MM.1S (cell line): Measurements from ENCODE around the gene ESM1.
"Not testable (repeated sequence)": the region's sequence is repeated elsewhere in the genome, so short reads cannot be mapped to it uniquely, and the experiment has no call there.

Experiments
- DNase-seq: peaks from one replicate; pipeline ENCODE4 v3.0.0-alpha.2; 2015
- H2AFZ ChIP-seq: fragments of 300-600 bp; sonication (generic); 2 replicates; pipeline ENCODE4 v1.6.0; 2016; ENCODE audit warnings: antibody characterized with exemption, low read length
- H3F3A ChIP-seq: fragments of 300-600 bp; sonication (generic); 2 replicates; pipeline ENCODE4 v1.6.1; 2016; ENCODE audit warnings: mild to moderate bottlenecking, antibody characterized with exemption, low read length, moderate library complexity, mixed read lengths; ENCODE audit not compliant: insufficient read depth
- H3K27ac ChIP-seq: fragments of 300-600 bp; sonication (generic); 2 replicates; pipeline ENCODE4 v1.5.1; 2016; ENCODE audit warnings: mild to moderate bottlenecking, low read length
- H3K27me3 ChIP-seq: fragments of 300-600 bp; sonication (generic); replicated peaks from 2 replicates; pipeline ENCODE4 v1.6.0; 2016; ENCODE audit warnings: low read length; ENCODE audit not compliant: insufficient read depth
- H3K36me3 ChIP-seq: fragments of 300-600 bp; sonication (generic); replicated peaks from 2 replicates; pipeline ENCODE4 v1.6.1; 2016; ENCODE audit warnings: mild to moderate bottlenecking, low read length, mixed read lengths; ENCODE audit not compliant: insufficient read depth
- H3K4me1 ChIP-seq: fragments of 300-600 bp; sonication (generic); 2 replicates; pipeline ENCODE4 v1.6.1; 2016; ENCODE audit warnings: low read length, mixed read lengths
- H3K4me2 ChIP-seq: fragments of 300-600 bp; sonication (generic); 2 replicates; pipeline ENCODE4 v1.6.0; 2016; ENCODE audit warnings: low read depth, low read length
- H3K4me3 ChIP-seq: fragments of 300-600 bp; sonication (generic); 2 replicates; pipeline ENCODE4 v1.5.1; 2016; ENCODE audit warnings: low read length, mixed read lengths
- H3K79me2 ChIP-seq: fragments of 300-600 bp; sonication (generic); 2 replicates; pipeline ENCODE4 v1.6.1; 2016; ENCODE audit warnings: mixed run types, low read length, mixed read lengths
- H3K9ac ChIP-seq: fragments of 300-600 bp; sonication (generic); 2 replicates; pipeline ENCODE4 v1.6.1; 2016; ENCODE audit warnings: low read length, mixed read lengths
- H3K9me2 ChIP-seq: fragments of 300-600 bp; sonication (generic); replicated peaks from 2 replicates; pipeline ENCODE4 v1.6.1; 2016; ENCODE audit warnings: mild to moderate bottlenecking, low read length, mixed read lengths; ENCODE audit not compliant: insufficient read depth
- H3K9me3 ChIP-seq: fragments of 300-600 bp; sonication (generic); replicated peaks from 2 replicates; pipeline ENCODE4 v1.6.1; 2016; ENCODE audit warnings: mild to moderate bottlenecking, low read length, mixed read lengths; ENCODE audit not compliant: insufficient read depth
- H4K20me1 ChIP-seq: fragments of 300-600 bp; sonication (generic); 2 replicates; pipeline ENCODE4 v1.6.1; 2016; ENCODE audit warnings: mild to moderate bottlenecking, low read length, moderate library complexity, mixed read lengths; ENCODE audit not compliant: insufficient read depth
- EZH2 ChIP-seq: fragments of 300-600 bp; sonication (generic); optimal IDR thresholded peaks from 2 replicates; pipeline ENCODE3; 2017; ENCODE audit warnings: low read depth, mild to moderate bottlenecking, antibody characterized with exemption, low read length, mixed read lengths
- EZH2phosphoT487 ChIP-seq: fragments of 300-600 bp; sonication (generic); IDR thresholded peaks from 2 replicates; pipeline ENCODE4 v1.6.1; 2018; ENCODE audit warnings: antibody characterized with exemption, low read length
- TF ChIP-seq, protein P1 (sequence below): fragments of 300-600 bp; sonication (generic); IDR thresholded peaks from 2 replicates; pipeline ENCODE4 v1.5.1; 2016; ENCODE audit warnings: antibody characterized with exemption, low read length, mixed read lengths

ESM1 gene

GRCh38 chr5:55022450-55022849 is 37.1 kb upstream of the ESM1 start:
- Histone ChIP-seq H3K9me3 (no peaks in the 10 kb centered on the region), H3K27me3 (no peaks in the 10 kb centered on the region), H3K79me2 (no peaks in the 10 kb centered on the region), H3K4me1 (no peaks in the 10 kb centered on the region), H3K9ac (no peak overlapping the region), H3K9me2 (no peaks in the 10 kb centered on the region), H3K4me2 (no peak overlapping the region), H3K36me3 (no peaks in the 10 kb centered on the region), H3K27ac (no peak overlapping the region), H4K20me1 (no peaks in the 10 kb centered on the region), H3F3A (no peaks in the 10 kb centered on the region), H2AFZ (no peak overlapping the region), H3K4me3 (no peak overlapping the region)
- no peak for DNase-seq
- no peak for TF ChIP-seq EZH2
- no peak for TF ChIP-seq EZH2phosphoT487
- TF ChIP-seq, protein P1, sequence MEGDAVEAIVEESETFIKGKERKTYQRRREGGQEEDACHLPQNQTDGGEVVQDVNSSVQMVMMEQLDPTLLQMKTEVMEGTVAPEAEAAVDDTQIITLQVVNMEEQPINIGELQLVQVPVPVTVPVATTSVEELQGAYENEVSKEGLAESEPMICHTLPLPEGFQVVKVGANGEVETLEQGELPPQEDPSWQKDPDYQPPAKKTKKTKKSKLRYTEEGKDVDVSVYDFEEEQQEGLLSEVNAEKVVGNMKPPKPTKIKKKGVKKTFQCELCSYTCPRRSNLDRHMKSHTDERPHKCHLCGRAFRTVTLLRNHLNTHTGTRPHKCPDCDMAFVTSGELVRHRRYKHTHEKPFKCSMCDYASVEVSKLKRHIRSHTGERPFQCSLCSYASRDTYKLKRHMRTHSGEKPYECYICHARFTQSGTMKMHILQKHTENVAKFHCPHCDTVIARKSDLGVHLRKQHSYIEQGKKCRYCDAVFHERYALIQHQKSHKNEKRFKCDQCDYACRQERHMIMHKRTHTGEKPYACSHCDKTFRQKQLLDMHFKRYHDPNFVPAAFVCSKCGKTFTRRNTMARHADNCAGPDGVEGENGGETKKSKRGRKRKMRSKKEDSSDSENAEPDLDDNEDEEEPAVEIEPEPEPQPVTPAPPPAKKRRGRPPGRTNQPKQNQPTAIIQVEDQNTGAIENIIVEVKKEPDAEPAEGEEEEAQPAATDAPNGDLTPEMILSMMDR = no peak

GRCh38 chr5:55021821-55022220 is 36.4 kb upstream of the ESM1 start:
- no peaks in the 10 kb centered on the region for H3K79me2 ChIP-seq
- DNase-seq = no peak
- H3K4me1 ChIP-seq = no peaks in the 10 kb centered on the region
- H3K9me3 ChIP-seq = no peaks in the 10 kb centered on the region
- H3K27ac ChIP-seq = no peak overlapping the region
- H3K4me3 ChIP-seq = no peak overlapping the region
- H3K4me2 ChIP-seq = no peak overlapping the region
- TF ChIP-seq, protein P1 = no peak
- no peak for TF ChIP-seq EZH2phosphoT487
- no peak for TF ChIP-seq EZH2
- no peak overlapping the region for H3K9ac ChIP-seq
- no peaks in the 10 kb centered on the region for H3F3A ChIP-seq
- H3K36me3 ChIP-seq = no peaks in the 10 kb centered on the region
- H2AFZ ChIP-seq = no peak overlapping the region
- no peaks in the 10 kb centered on the region for H4K20me1 ChIP-seq
- no peaks in the 10 kb centered on the region for H3K9me2 ChIP-seq
- H3K27me3 ChIP-seq = no peaks in the 10 kb centered on the region

DNA sequence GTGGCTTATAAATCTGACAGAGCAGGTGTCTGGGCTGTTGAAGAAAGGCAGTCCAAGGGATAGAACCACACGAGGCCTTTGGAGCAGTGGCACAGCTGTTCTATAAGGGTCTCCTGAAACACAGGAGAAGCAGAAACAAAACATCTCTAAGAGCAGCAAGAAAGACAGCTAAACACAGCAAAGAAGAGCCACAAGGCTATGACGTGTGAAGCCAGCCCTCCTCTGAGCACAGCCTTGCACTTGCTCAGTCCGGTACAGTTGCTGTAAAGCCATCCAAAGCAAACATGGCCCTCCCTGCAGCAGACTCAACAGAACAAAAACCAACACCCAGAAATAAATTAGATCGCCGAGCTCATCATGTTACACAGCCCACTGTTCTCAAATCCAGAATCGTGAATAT is 36.0 kb upstream of the ESM1 start:
- Histone ChIP-seq H3K4me3 (no peak overlapping the region), H3K4me1 (no peaks in the 10 kb centered on the region), H3K9ac (no peak overlapping the region), H2AFZ (no peak overlapping the region), H4K20me1 (no peaks in the 10 kb centered on the region), H3K4me2 (no peak overlapping the region), H3K79me2 (no peaks in the 10 kb centered on the region), H3K27me3 (no peaks in the 10 kb centered on the region), H3K27ac (no peak overlapping the region), H3K9me2 (no peaks in the 10 kb centered on the region), H3F3A (no peaks in the 10 kb centered on the region), H3K9me3 (no peaks in the 10 kb centered on the region), H3K36me3 (no peaks in the 10 kb centered on the region)
- no peak for DNase-seq
- no peak for TF ChIP-seq EZH2phosphoT487
- TF ChIP-seq, protein P1 = no peak

DNA sequence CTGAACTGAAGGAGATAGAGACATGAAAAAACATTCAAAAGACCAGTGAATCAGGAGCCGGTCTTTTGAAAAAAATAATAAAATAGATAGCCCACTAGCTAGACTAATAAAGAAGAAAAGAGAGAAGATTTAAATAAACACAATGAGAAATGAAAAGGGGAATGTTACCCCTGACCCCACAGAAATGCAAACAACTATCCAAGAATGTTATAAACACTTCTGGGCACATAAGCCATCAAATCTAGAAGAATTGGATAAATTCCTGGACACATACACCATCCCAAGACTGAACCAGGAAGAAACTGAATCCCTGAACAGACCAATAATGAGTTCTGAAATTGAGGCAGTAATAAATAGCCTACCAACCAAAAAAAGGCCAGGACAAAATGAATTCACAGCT is 24.8 kb upstream of the ESM1 start:
- not testable (repeated sequence) for H2AFZ ChIP-seq, H3K36me3 ChIP-seq, H3K9me3 ChIP-seq, H3K9me2 ChIP-seq, DNase-seq, H4K20me1 ChIP-seq, H3K4me1 ChIP-seq, H3K27ac ChIP-seq, H3K9ac ChIP-seq, H3K4me2 ChIP-seq, H3K4me3 ChIP-seq, H3F3A ChIP-seq, H3K79me2 ChIP-seq, H3K27me3 ChIP-seq
